ENCODE measurements around the gene SPCS2.

DNA sequence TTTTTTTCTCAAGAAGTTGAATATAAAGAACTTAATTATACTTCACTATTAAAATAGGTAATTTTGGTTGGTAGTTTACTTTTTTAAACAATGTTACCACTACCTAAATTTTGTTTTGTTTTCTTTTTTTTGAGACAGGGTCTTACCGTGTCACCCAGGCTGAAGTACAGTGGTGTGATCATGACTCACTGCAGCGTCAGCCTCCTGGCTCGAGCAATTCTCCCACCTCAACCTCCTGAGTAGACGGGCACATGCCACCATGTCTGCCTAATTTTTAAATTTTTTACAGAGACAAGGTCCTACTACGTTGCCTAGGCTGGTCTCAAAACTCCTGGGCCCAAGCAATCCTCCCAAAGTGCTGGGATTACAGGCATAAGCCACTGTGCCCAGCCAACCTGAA is 17.6 kb downstream of the SPCS2 start:
- TF ChIP-seq, protein P1, sequence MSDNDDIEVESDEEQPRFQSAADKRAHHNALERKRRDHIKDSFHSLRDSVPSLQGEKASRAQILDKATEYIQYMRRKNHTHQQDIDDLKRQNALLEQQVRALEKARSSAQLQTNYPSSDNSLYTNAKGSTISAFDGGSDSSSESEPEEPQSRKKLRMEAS (IDR thresholded peaks at IDR 0.05): no peak
- no peak for TF ChIP-seq ZBTB7A (IDR thresholded peaks at IDR 0.05; ENCODE audit: low read depth)
